ENCODE data around the gene HINT1. TPM values are rescaled to one million over a fixed set of nuclear protein-coding genes. Genes with fewer than 3 reads are reported as not detected.
"Not testable (repeated sequence)": the region's sequence is repeated elsewhere in the genome, so short reads cannot be mapped to it uniquely, and the experiment has no call there.

Gene HINT1
- total RNA-seq, 1 donor, result 301 TPM

- DNase-seq (ENCODE audit: low read depth in 2 of 3, low spot score in 2 of 3), result no peak
These were observed 6.3 kb upstream of the HINT1 start for GRCh38 chr5:131171276-131171810.

GRCh38 chr5:131170540-131171275 is 5.7 kb upstream of the HINT1 start, which contains the start of gene LYRM7:
Gene LYRM7, plus strand, starts transcription at chr5:131170944. Its CDS starts 77 bp downstream, at chr5:131171021.
- peak; percentile 84 to 100 (median 99) for DNase-seq (ENCODE audit: low read depth in 2 of 3, low spot score in 2 of 3)

- no peak for DNase-seq (ENCODE audit: low read depth in 2 of 3, low spot score in 2 of 3)
These were observed 4.9 kb upstream of the HINT1 start for GRCh38 chr5:131169810-131170539.

- no peak for DNase-seq (ENCODE audit: low read depth in 2 of 3, low spot score in 2 of 3)
These were observed 2.6 kb upstream of the HINT1 start for GRCh38 chr5:131167615-131168014.

- peak; percentile 49 to 60 (median 56) for DNase-seq (ENCODE audit: low read depth in 2 of 3, low spot score in 2 of 3)
These were observed 601 bp downstream of the HINT1 start for GRCh38 chr5:131164191-131165118.

- DNase-seq (ENCODE audit: low read depth in 2 of 3, low spot score in 2 of 3), result peak in 2 of 3 donors; percentile 34 to 73
These were observed 1.6 kb downstream of the HINT1 start for GRCh38 chr5:131163276-131164119.

GRCh38 chr5:131160134-131160533 is 4.9 kb downstream of the HINT1 start:
- no peak for DNase-seq (ENCODE audit: low read depth in 2 of 3, low spot score in 2 of 3)

GRCh38 chr5:131156957-131157356 is 8.1 kb downstream of the HINT1 start:
- DNase-seq (ENCODE audit: low read depth in 2 of 3, low spot score in 2 of 3), result no peak

DNA sequence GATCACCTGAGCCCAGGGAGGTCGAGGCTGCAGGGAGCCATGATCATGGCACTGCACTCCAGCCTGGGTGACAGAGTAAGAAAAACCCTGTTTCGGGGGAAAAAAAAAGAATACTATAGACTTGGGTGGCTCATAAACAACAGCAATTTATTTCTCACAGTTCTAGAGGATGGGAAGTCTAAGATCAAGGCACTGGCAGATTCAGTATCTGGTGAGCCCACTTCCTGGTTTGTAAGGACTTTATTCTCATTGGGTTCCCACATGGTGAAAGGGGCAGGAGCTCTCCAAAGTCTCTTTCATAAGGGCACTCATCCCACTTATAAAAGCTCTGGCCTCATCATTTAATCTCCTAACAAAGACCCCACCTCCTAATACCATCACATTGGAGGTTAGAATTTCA is 8.7 kb downstream of the HINT1 start:
- no peak for DNase-seq (ENCODE audit: low read depth in 2 of 3, low spot score in 2 of 3)

DNA sequence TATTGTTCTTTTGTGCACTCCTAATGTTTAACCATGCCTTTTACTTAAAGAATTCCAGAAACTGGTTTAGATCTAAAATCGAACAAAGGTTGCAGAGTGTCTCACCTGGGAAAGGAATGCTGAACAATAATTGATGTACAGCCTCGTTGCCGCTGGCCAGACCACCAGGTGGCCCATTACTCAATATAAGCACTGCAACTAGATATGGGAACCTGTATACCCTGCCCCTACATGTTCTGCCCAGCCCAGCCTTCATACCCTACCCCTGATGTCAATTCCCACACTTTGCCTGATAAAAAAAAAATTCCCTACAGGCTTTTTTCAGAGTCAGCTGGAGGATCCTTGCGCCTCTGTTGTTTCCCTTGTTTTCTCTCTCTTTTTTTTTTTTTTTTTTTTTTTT is 13.8 kb downstream of the HINT1 start:
- DNase-seq (ENCODE audit: low read depth in 2 of 3, low spot score in 2 of 3), result no peak

DNA sequence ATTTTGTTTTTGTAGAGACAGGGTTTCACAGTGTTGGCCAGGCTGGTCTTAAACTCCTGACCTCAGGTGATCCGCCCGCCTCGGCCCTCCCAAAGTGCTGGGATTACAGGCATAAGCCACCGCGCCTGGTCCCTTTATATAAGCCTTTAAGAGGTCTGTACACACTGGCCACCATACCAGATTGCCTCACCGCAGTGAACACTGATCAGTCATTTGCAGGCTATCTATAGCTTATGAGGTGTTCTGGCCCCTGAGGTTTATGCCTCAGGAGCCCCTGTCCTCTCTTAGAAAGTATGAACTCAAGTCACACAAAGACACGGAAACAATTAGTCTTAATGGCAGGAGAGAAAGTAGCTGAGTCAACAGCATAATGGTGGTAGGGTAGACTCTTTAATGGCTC is 14.6 kb downstream of the HINT1 start:
- no peak for DNase-seq (ENCODE audit: low read depth in 2 of 3, low spot score in 2 of 3)

DNA sequence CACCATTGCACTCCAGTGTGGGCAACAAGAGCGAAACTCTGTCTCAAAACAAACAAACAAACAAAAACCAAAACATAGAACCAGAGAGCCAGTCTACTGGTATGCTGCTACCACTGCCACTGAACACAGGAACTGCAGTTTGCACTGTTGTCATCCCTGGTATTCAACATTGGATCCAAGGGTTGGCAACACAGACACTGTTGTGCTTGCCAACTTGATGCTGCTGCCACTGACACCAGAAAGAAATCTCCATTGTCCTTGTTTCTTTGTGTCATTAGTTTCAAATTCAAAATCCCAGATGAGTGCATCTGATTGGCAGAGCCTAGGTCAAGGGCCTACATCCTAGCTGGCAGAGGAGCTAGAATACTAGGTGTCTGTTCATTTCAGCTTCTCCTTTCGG is 16.2 kb downstream of the HINT1 start:
- no peak for DNase-seq (ENCODE audit: low read depth in 2 of 3, low spot score in 2 of 3)

- no peak for DNase-seq (ENCODE audit: low read depth in 2 of 3, low spot score in 2 of 3)
These were observed 17.8 kb downstream of the HINT1 start for GRCh38 chr5:131147258-131147657.

- DNase-seq (ENCODE audit: low read depth in 2 of 3, low spot score in 2 of 3), result no peak
These were observed 22.0 kb downstream of the HINT1 start for GRCh38 chr5:131142970-131143617.

GRCh38 chr5:131139321-131139720 is 25.7 kb downstream of the HINT1 start:
- no peak for DNase-seq (ENCODE audit: low read depth in 2 of 3, low spot score in 2 of 3)

- not testable (repeated sequence) for DNase-seq (ENCODE audit: low read depth in 2 of 3, low spot score in 2 of 3)
These were observed 26.6 kb downstream of the HINT1 start for GRCh38 chr5:131138406-131138805.

DNA sequence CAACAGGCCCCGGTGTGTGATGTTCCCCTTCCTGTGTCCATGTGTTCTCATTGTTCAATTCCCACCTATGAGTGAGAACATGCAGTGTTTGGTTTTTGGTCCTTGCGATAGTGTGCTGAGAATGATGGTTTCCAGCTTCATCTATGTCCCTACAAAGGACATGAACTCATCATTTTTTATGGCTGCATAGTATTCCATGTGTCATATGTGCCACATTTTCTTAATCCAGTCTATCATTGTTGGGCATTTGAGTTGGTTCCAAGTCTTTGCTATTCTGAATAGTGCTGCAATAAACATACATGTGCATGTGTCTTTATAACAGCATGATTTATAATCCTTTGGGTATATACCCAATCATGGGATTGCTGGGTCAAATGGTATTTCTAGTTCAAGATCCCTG is 32.0 kb downstream of the HINT1 start:
- not testable (repeated sequence) for DNase-seq (ENCODE audit: low read depth in 2 of 3, low spot score in 2 of 3)

GRCh38 chr5:131129306-131129705 is 35.8 kb downstream of the HINT1 start:
- DNase-seq (ENCODE audit: low read depth in 2 of 3, low spot score in 2 of 3), result no peak

DNA sequence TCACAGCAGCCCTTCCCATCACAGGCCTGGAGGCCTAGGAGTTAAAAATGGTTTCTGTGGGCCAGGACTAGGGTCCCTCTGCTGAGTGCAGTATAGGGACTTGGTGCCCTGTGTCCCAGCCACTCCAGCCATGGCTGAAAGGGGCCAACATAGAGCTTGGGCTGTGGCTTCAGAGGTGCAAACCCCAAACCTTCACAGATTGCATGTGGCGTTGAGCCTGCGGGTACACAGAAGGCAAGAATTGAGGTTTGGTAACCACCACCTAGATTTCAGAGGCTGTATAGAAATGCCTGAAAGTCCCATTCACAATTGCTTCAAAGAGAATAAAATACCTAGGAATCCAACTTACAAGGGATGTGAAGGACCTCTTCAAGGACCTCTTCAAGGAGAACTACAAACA is 37.8 kb downstream of the HINT1 start:
- DNase-seq (ENCODE audit: low read depth in 2 of 3, low spot score in 2 of 3), result not testable (repeated sequence)

All from hematopoietic multipotent progenitor cell (in vitro differentiated cells).